Right kidney (tissue), 1 donor: ENCODE results near the gene ANKRD66.
A peak's percentile ranks its signal among the peaks of the same experiment; 100 is the strongest.
"Not testable (repeated sequence)": the region's sequence is repeated elsewhere in the genome, so short reads cannot be mapped to it uniquely, and the experiment has no call there.

Source experiments
- DNase-seq: peaks from one replicate; pipeline ENCODE4 v3.0.0-alpha.2; 2016

Gene ANKRD66

DNA sequence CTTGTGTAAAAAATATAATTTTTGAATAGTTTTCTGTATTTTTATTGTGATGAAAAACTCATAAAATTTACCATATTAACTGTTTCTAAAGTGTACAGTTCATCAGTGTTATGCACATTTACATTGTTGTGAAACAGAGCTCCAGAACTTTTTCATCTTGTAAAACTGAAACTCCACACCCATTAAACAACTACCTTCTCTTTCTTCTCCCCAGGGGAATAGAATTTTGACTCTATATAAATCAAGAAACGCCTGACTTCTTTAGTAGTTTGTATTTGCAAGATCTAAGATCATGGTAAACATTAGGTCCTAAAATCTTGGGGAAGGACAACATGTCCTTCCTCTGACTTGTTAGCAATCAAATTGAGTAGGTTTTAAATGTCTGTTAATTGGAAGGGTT lies 9.1 kb downstream of the ANKRD66 start:
- no peak for DNase-seq

DNA sequence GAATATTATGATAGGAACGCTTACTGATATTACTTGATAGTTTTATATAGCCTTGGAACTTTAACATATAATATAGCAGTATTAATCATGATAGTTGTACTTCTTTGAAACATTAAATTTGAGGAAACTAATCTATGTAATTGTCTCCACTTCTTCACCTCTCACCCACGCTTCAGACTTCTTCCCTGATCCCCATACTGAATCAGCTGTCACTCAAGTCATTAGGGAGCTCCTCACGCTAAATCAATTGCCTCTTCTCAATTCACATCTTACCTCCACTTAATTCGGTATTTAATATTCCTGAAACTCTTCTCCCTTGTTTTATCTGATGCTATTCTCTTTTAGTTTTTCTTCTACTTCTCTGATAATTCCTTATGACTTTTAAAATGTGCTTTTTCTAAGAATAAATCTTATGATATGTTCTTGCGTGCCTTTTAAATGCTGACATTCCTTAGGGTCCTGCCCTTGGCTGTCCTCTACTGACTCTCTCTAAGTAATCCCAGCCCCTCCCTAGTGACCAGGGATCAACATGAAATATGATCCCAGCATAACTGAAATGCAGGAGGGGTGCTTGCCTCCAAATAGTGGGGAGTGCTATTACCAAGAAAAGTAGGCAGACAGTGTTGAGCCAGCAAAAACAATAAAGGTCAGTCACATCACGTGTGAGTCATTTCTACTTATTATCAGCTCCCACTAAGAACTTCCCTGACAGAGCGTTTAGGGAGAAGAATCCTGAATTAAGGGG lies 9.9 kb downstream of the ANKRD66 start:
- DNase-seq = no peak

- DNase-seq = no peak
These were observed 10.5 kb downstream of the ANKRD66 start for GRCh38 chr6:46757214-46757596.

GRCh38 chr6:46758960-46759753 lies 12.4 kb downstream of the ANKRD66 start:
- no peak for DNase-seq

DNA sequence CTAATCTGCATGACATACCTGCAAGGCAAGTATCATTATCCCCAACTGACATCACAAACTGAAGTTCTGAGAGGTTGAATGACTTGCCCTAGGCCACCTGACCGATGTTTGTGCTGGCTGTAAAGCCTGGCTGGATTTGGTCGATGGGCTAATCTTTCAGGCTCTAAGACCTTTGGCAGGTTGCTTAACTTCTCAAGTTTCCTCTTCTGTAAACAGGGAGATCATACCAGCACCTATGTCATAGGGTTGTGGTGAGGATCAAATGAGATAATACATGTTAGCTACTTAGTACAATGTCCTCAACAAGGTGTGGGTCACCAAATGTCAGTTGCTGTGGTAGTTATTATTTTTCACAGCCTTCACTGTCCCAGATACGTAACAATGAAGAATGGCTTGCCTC lies 14.2 kb downstream of the ANKRD66 start:
- no peak for DNase-seq

GRCh38 chr6:46763466-46763865 lies 16.7 kb downstream of the ANKRD66 start:
- DNase-seq = no peak

DNA sequence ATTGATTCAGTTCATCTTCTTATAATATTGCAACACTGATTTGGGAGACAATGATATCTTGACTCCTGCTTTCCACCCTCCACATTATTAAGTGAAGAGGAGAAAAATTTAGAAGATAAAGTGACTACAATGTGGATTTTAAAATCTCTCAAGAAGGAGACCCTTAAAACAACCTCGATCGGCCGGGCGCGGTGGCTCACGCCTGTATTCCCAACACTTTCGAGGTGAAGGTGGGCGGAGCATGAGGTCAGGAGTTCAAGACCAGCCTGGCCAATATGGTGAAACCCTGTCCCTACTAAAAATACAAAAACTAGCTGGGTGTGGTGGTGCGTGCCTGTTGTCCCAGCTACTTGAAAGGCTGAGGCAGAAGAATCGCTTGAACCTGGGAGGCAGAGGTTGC lies 17.5 kb downstream of the ANKRD66 start:
- not testable (repeated sequence) for DNase-seq

DNA sequence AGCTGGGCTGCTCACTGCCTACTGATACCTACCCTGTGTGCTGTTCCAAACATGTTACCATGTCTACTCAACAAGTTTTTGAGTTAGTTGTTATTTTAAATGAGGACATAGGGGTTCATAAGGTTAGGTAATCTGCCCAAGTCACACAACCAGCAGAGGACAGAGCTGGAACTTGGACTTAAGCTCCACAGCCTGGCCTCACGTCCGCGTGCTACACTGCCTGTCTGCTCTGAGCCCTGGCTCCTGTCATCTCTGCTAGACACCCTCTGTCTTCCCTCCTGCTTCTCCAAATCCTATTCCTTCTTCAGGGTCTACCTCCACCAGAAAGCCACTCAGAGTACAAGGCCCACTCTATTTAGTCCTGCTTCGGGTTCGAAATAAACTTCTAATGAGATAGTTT lies 18.2 kb downstream of the ANKRD66 start:
- no peak for DNase-seq

DNA sequence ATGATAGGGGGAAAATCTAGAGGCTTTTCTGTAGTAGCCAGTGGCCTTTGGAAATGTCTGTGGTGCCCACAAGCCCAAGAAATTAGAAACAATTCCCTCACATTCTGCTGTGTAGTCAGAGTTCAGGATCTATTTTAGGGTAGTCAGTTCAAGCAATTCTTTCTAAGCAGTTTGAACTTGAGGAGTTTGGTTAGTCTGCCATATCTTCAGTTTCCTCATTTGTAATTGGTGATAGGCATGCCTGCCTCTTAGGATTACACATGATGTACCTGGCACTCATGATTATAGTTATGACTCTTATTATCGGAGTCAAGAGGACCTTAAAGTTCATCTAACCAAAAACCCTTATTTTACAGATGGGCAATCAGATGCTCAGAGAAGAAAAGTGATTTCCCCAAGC lies 25.3 kb downstream of the ANKRD66 start:
- no peak for DNase-seq

GRCh38 chr6:46772762-46773161 lies 26.0 kb downstream of the ANKRD66 start:
- no peak for DNase-seq

GRCh38 chr6:46773201-46773855 lies 26.6 kb downstream of the ANKRD66 start:
- DNase-seq = no peak

- not testable (repeated sequence) for DNase-seq
These were observed 28.0 kb downstream of the ANKRD66 start for GRCh38 chr6:46774736-46775135.

GRCh38 chr6:46776070-46776712 lies 29.5 kb downstream of the ANKRD66 start:
- DNase-seq = no peak

- no peak for DNase-seq
These were observed 31.0 kb downstream of the ANKRD66 start for GRCh38 chr6:46777476-46778346.

GRCh38 chr6:46781478-46782378 lies 35.0 kb downstream of the ANKRD66 start:
- peak; percentile 23 for DNase-seq

DNA sequence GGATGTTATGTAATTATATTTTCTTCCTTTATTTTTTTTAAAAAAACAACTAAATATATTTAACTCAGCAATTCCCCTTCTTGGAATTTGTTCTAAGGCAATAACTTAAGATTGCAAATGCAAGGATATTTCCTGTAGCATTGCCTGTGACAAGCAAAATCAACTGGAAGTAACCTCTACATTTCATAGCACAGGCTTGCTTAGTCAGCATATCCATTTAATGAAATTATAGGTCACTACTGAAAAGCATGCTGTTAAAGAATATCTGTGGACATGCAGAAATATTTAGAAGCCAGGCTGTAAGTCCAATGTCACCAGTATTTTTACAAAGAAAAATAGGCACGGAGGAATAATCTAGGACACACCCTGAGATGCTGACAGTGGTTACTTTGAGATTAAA lies 37.8 kb downstream of the ANKRD66 start:
- DNase-seq = no peak

DNA sequence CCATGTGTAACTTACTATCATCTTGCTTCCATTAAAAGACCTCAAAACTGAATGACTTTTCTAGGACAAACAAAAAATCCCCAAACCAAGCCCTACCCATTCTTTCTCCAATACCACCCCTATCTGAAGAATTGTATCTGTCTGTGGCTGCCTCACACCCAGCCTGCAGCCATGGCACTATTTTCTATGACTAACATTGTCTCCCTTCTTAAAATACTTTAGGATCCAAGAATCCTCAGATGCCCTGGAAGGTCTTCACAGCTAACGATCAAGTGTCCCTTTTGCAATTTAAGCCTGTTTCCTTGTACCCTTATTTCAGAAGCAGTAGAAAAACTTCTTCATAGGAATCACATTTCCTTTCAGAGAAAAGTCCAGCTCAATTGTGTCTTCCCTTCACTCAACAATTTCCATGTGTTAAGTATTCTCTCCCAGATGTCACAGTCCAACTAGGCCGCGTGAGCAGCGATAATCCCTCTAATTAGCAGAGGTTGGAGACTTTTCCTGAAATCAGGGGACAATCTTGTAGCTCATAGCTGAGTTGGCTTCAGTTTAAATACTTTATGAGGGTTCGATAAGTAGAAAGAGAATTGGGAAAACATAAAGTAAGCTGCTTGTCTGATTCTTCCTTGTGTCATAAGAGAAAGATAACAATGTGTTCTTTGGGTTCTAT lies 41.3 kb downstream of the ANKRD66 start:
- DNase-seq = no peak

DNA sequence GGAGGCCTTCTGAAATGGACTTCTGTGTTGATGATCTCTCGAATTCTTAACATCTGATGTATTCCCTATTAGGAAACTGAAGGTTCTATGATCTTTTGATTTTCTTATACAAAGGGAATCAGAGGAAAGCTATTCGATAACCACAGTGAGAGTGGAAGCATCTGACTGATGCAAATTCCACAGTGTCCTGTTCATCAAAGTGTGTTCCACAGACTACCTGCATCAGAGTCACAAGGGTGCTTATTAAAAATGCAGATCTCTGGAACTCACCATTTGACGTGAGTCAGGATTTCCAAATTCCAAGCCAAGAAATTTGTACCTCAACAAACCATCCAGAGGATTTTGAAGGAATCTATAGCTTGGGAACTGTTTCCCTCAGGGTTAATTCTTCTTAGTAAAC lies 42.1 kb downstream of the ANKRD66 start:
- no peak for DNase-seq

DNA sequence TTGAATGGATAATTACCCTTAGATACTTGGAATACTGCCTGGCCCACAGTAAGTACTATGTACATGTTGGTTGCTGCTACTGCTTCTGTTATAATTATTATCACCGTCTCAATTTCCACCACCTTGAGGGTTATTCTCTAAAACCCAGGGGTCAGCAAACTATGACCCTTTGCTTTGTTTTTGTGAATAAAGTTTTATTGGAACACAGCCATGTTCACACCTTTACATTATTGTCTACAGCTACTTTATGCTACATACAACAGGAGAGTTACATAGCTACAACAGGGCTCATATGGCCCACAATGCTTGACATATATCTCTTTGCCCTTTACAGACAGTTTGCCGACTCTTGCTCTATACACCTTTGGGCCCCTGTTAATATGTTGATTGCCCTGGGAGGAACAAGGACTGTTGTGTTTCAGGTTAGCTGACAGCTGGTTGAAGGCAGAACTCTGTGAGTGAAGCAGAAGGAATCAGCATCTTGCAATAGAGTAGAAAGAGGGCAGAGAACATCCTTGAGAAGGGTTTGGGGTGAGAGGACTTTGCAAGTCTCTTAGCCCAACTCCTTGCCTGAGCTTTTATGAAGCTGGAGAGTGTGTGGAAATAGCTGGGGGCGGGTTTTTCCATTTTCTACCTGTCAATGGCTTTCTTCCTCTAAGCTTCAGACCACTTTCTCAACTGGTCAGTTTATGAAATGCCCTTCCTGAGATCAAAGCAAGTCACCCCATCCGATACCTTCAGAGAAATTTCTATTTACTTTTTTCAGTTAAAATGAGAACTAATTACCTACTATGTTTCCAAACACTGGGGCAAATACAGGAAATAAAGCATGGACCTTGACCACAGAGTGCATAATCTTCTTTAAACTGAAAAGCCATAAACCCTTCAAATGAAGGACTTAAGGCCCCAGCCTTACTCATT lies 43.0 kb downstream of the ANKRD66 start:
- no peak for DNase-seq
